Neural progenitor cell (in vitro differentiated cells): ENCODE data around the gene TCHP.

Source experiments
- EZH2 ChIP-seq: fragments of 200-600 bp; sonication (generic); IDR thresholded peaks from 2 replicates; pipeline ENCODE4 v1.6.1; 2017; ENCODE audit warnings: antibody characterized with exemption, mild to moderate bottlenecking, moderate library complexity
- EZH2phosphoT487 ChIP-seq: fragments of 200-600 bp; sonication (generic); IDR thresholded peaks from 2 replicates; pipeline ENCODE4 v1.6.1; 2017; ENCODE audit warnings: antibody characterized with exemption
- TF ChIP-seq, protein P1 (sequence below): fragments of 200-600 bp; sonication (generic); IDR thresholded peaks from 2 replicates; pipeline ENCODE4 v1.5.1; 2017; ENCODE audit warnings: antibody characterized with exemption, mild to moderate bottlenecking

DNA sequence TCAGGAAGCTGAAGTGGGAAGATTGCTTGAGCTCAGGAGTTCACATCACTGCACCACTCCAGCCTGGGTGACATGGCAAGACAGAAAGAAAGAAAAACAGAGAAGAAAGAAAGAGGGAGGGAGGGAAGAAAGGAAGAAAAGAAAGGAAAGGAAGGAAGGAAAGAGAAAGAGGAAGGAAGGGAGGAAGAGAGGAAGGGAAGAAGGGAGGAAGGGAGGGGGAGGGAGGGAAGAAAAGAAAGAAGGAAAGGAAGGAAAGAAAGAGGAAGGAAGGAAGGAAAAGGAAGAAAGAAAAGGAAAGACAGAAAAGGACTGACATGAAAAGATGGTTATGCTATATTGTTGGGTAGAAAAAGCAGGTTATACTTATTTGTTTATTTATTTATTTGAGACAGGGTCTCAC is 23.7 kb upstream of the TCHP start:
- TF ChIP-seq, protein P1, sequence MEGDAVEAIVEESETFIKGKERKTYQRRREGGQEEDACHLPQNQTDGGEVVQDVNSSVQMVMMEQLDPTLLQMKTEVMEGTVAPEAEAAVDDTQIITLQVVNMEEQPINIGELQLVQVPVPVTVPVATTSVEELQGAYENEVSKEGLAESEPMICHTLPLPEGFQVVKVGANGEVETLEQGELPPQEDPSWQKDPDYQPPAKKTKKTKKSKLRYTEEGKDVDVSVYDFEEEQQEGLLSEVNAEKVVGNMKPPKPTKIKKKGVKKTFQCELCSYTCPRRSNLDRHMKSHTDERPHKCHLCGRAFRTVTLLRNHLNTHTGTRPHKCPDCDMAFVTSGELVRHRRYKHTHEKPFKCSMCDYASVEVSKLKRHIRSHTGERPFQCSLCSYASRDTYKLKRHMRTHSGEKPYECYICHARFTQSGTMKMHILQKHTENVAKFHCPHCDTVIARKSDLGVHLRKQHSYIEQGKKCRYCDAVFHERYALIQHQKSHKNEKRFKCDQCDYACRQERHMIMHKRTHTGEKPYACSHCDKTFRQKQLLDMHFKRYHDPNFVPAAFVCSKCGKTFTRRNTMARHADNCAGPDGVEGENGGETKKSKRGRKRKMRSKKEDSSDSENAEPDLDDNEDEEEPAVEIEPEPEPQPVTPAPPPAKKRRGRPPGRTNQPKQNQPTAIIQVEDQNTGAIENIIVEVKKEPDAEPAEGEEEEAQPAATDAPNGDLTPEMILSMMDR: no peak
- TF ChIP-seq EZH2phosphoT487 (no peak), EZH2 (no peak)
